IMR-90 (cell line): ENCODE data around the gene ZFP42. TPM values are rescaled to one million over a fixed set of nuclear protein-coding genes. Genes with fewer than 3 reads are reported as not detected.

Experiments
- ATAC-seq: fragments of 200-7000 bp; cut with Tn5 transposase; 2 replicates; pipeline ENCODE4 v1.9.1; 2020; ENCODE audit warnings: low read depth, mild to moderate bottlenecking, moderate library complexity
- BruUV-seq: library from RNA; stranded (reverse); fragments of 400-500 nt; replicated peaks from 2 replicates; lab custom pipeline; 2021; lab: Mats Ljungman, UMichigan
- CTCF ChIA-PET: fragments of 300-600 bp; formaldehyde crosslinking; extraction: SDS; loops from one replicate; lab custom pipeline; 2021; ENCODE audit warnings: antibody characterized with exemption; lab: Yijun Ruan, JAX
- POLR2A ChIA-PET: fragments of 300-600 bp; sonication (Branson Sonifier 250); formaldehyde crosslinking; loops from one replicate; lab custom pipeline; 2022; ENCODE audit warnings: antibody characterized with exemption; ENCODE audit not compliant: unreplicated experiment; lab: Charles Lee
- DNase-seq: peaks from one replicate; pipeline ENCODE4 v3.0.0; 2013
- H2AFZ ChIP-seq: replicated peaks from 2 replicates; pipeline ENCODE3; 2013; ENCODE audit warnings: low read length, mild to moderate bottlenecking; ENCODE audit not compliant: poor library complexity
- H2AK5ac ChIP-seq: 2 replicates; pipeline ENCODE4 v1.6.1; 2013; ENCODE audit warnings: low read depth, low read length, inconsistent platforms
- H2AK9ac ChIP-seq: replicated peaks from 2 replicates; pipeline ENCODE3; 2013; ENCODE audit warnings: mild to moderate bottlenecking, low read depth, low read length, moderate library complexity; ENCODE audit not compliant: poor library complexity
- H2BK120ac ChIP-seq: 2 replicates; pipeline ENCODE4 v1.6.1; 2013; ENCODE audit warnings: low read depth, low read length, inconsistent platforms
- H2BK15ac ChIP-seq: 3 replicates; pipeline ENCODE4 v1.6.1; 2013; ENCODE audit warnings: low read depth, low read length, inconsistent platforms
- H2BK20ac ChIP-seq: 2 replicates; pipeline ENCODE4 v1.6.1; 2013; ENCODE audit warnings: low read depth, mild to moderate bottlenecking, inconsistent platforms, low read length, moderate library complexity
- H2BK5ac ChIP-seq: 2 replicates; pipeline ENCODE4 v1.6.1; 2013; ENCODE audit warnings: mild to moderate bottlenecking, low read depth, low read length, inconsistent platforms; ENCODE audit not compliant: poor library complexity, severe bottlenecking
- H3K14ac ChIP-seq: replicated peaks from 2 replicates; pipeline ENCODE4 v1.6.1; 2013; ENCODE audit warnings: low read depth, low read length, inconsistent platforms
- H3K18ac ChIP-seq: 2 replicates; pipeline ENCODE4 v1.6.1; 2013; ENCODE audit warnings: low read depth, low read length, control low read depth
- H3K23ac ChIP-seq: 2 replicates; pipeline ENCODE4 v1.6.1; 2013; ENCODE audit warnings: low read depth, low read length, inconsistent platforms
- H3K27ac ChIP-seq: 2 replicates; pipeline ENCODE4 v1.5.1; 2013; ENCODE audit warnings: mild to moderate bottlenecking, control low read depth, low read length; ENCODE audit not compliant: insufficient read depth
- H3K27me3 ChIP-seq: 2 replicates; pipeline ENCODE4 v1.6.1; 2013; ENCODE audit warnings: low read length; ENCODE audit not compliant: control insufficient read depth, insufficient read depth
- H3K36me3 ChIP-seq: 2 replicates; pipeline ENCODE4 v1.6.1; 2013; ENCODE audit warnings: low read length, mixed read lengths; ENCODE audit not compliant: control insufficient read depth, insufficient read depth
- H3K4ac ChIP-seq: 2 replicates; pipeline ENCODE4 v1.6.1; 2013; ENCODE audit warnings: low read depth, low read length, inconsistent platforms
- H3K4me1 ChIP-seq: 2 replicates; pipeline ENCODE4 v1.6.1; 2013; ENCODE audit warnings: low read length, mixed read lengths; ENCODE audit not compliant: control insufficient read depth, insufficient read depth
- H3K4me2 ChIP-seq: 2 replicates; pipeline ENCODE4 v1.6.1; 2013; ENCODE audit warnings: low read depth, mild to moderate bottlenecking, control low read depth, low read length, moderate library complexity
- H3K4me3 ChIP-seq: 2 replicates; pipeline ENCODE4 v1.5.1; 2013; ENCODE audit warnings: low read depth, mild to moderate bottlenecking, control low read depth, low read length, moderate library complexity; ENCODE audit not compliant: insufficient read depth
- H3K56ac ChIP-seq: 2 replicates; pipeline ENCODE4 v1.6.1; 2013; ENCODE audit warnings: low read length, inconsistent platforms; ENCODE audit not compliant: insufficient read depth; ENCODE audit errors: extremely low read depth
- H3K79me1 ChIP-seq, 2 experiments: 2 replicates each; pipeline ENCODE4 v1.6.1; 2013; ENCODE audit warnings: low read length in 2 of 2, inconsistent platforms in 1 of 2, low read depth in 1 of 2
- H3K9ac ChIP-seq: 2 replicates; pipeline ENCODE4 v1.6.1; 2013; ENCODE audit warnings: low read depth, low read length, control low read depth
- H3K9me1 ChIP-seq: 2 replicates; pipeline ENCODE4 v1.6.1; 2013; ENCODE audit warnings: low read length, inconsistent platforms; ENCODE audit not compliant: insufficient read depth
- H3K9me3 ChIP-seq: 2 replicates; pipeline ENCODE4 v1.6.1; 2013; ENCODE audit warnings: low read length; ENCODE audit not compliant: control insufficient read depth, insufficient read depth
- H4K20me1 ChIP-seq: 2 replicates; pipeline ENCODE4 v1.6.1; 2013; ENCODE audit warnings: low read length, inconsistent platforms; ENCODE audit not compliant: insufficient read depth
- H4K5ac ChIP-seq: 2 replicates; pipeline ENCODE4 v1.6.1; 2013; ENCODE audit warnings: mild to moderate bottlenecking, low read depth, low read length, control low read depth
- H4K8ac ChIP-seq, 2 experiments: 2 replicates each; pipeline ENCODE4 v1.6.1; 2013; ENCODE audit warnings: low read depth in 2 of 2, low read length in 2 of 2, control low read depth in 1 of 2, inconsistent platforms in 1 of 2
- H4K91ac ChIP-seq: 2 replicates; pipeline ENCODE4 v1.6.1; 2013; ENCODE audit warnings: low read depth, low read length, inconsistent platforms; ENCODE audit not compliant: insufficient read depth
- MAFK ChIP-seq: IDR thresholded peaks from 2 replicates; pipeline ENCODE4 v1.6.1; 2012; ENCODE audit warnings: low read depth, low read length, improper control_type of control experiment
- WGBS, 2 experiments: methylation state at CpG; one replicate each; pipeline versions ENCODE4 v1.1.5 to v1.1.7; 2013; ENCODE audit warnings: missing lambda C conversion rate in 2 of 2; ENCODE audit not compliant: insufficient read length in 1 of 2; ENCODE audit errors: extremely low coverage in 2 of 2; 5-methylcytosine and 5-hydroxymethylcytosine counted together
- dilution Hi-C: fragments of 300-500 bp; cut with HindIII; formaldehyde crosslinking; loops from one replicate; pipeline ENCODE4 v1.14.3; 2018; ENCODE audit warnings: low sequenced_read_pairs; ENCODE audit not compliant: unreplicated experiment
- in situ Hi-C: fragments of 300-500 bp; cut with MboI; formaldehyde crosslinking; loops from 3 replicates; pipeline ENCODE4 v1.14.3; 2019; ENCODE audit warnings: low sequenced_read_pairs, inconsistent platforms, mixed read lengths
- intact Hi-C: fragments of 100-400 bp; cut with micrococcal nuclease; formaldehyde crosslinking; loops from 2 replicates; pipeline ENCODE4 v1.10.0; 2022
- polyA plus RNA-seq, 3 experiments: library from polyadenylated mRNA; depleted of rRNA; stranded (reverse); fragments of >200 nt; gene quantifications; 2 replicates each; pipeline ENCODE4 v1.2.3, GENCODE V29; 2012; ENCODE audit warnings: low replicate concordance in 1 of 3
- total RNA-seq: library from RNA; depleted of rRNA; stranded (reverse); fragments of >200 nt; gene quantifications from 2 replicates; pipeline ENCODE4 v1.2.3, GENCODE V29; 2012
- TF ChIP-seq, protein P1 (sequence below): fragments of 150-350 bp; IDR thresholded peaks from 2 replicates; pipeline ENCODE4 v1.6.1; 2016; ENCODE audit warnings: low read depth, mild to moderate bottlenecking, low read length, moderate library complexity, borderline replicate concordance

Gene ZFP42
- total and polyA plus RNA-seq, 2 of the 4 experiments (the other 2 are of a cell fraction) = not detected

DNA sequence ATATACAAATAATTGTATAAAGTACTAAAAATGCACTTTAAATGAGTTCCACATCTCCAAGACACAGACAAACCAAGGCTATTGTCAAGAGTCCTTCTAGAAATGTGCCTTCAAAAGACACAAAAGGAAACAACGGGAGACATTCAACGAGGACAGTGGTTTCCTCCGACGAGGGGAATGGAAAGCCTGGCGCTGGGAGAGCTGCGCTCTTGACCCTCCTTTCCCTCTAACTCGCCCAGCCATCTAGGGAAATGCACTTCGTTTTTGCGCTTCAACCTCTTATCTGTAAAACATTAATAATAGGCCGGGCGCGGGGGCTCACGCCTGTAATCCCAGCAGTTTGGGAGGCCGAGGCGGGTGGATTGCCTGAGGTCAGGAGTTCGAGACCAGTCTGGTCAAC is 37.0 kb downstream of the ZFP42 start:
- BruUV-seq = no TSS peak
- POLR2A ChIA-PET = no interaction called here

More for the DNA sequence above, 37.0 kb downstream of the ZFP42 start:
- Histone ChIP-seq H3K9ac (no peak overlapping the region), H3K4ac (no peak overlapping the region), H3K4me3 (no peak overlapping the region), H3K4me2 (no peak overlapping the region), H3K56ac (no peak overlapping the region), H3K27ac (no peak overlapping the region), H2BK15ac (no peak overlapping the region), H2AK5ac (no peak overlapping the region), H4K8ac (no peak overlapping the region), H2BK120ac (no peak overlapping the region), H3K36me3 (no peaks in the 10 kb centered on the region), H3K23ac (no peak overlapping the region), H2AK9ac (no peak overlapping the region), H3K18ac (no peak overlapping the region), H4K91ac (no peak overlapping the region), H4K5ac (no peak overlapping the region), H2AFZ (no peak overlapping the region), H3K14ac (no peak overlapping the region), H3K79me1 (no peaks in the 10 kb centered on the region), H2BK20ac (no peak overlapping the region), H3K9me1 (0 out of 2 replicates have a peak, but pooled peaks cover 5% of the 10 kb centered on the region), H3K4me1 (no peaks in the 10 kb centered on the region), H2BK5ac (no peak overlapping the region), H4K20me1 (no peaks in the 10 kb centered on the region), H3K9me3 (no peaks in the 10 kb centered on the region), H3K27me3 (no peaks in the 10 kb centered on the region)
- intact Hi-C loops (no loop called here), in situ Hi-C loops (no loop called here), dilution Hi-C loops (no loop called here)
- DNase-seq (no peak), ATAC-seq (no peak)
- 90% methylated on average over 2 of the region's 16 CpGs; no CpG with 5 or more reads in 1 of the 2 experiments for WGBS, 2 experiments
- no peak for TF ChIP-seq MAFK
- TF ChIP-seq, protein P1, sequence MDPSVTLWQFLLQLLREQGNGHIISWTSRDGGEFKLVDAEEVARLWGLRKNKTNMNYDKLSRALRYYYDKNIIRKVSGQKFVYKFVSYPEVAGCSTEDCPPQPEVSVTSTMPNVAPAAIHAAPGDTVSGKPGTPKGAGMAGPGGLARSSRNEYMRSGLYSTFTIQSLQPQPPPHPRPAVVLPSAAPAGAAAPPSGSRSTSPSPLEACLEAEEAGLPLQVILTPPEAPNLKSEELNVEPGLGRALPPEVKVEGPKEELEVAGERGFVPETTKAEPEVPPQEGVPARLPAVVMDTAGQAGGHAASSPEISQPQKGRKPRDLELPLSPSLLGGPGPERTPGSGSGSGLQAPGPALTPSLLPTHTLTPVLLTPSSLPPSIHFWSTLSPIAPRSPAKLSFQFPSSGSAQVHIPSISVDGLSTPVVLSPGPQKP = no peak
- CTCF ChIA-PET = no interaction called here
